ENCODE data around the gene SWI5. TPM values are rescaled to one million over a fixed set of nuclear protein-coding genes. Genes with fewer than 3 reads are reported as not detected.
"Not testable (repeated sequence)": the region's sequence is repeated elsewhere in the genome, so short reads cannot be mapped to it uniquely, and the experiment has no call there.

Gene SWI5
- total and polyA plus RNA-seq, 2 experiments from 2014 or later, result 29.0 to 55.7 TPM

DNA sequence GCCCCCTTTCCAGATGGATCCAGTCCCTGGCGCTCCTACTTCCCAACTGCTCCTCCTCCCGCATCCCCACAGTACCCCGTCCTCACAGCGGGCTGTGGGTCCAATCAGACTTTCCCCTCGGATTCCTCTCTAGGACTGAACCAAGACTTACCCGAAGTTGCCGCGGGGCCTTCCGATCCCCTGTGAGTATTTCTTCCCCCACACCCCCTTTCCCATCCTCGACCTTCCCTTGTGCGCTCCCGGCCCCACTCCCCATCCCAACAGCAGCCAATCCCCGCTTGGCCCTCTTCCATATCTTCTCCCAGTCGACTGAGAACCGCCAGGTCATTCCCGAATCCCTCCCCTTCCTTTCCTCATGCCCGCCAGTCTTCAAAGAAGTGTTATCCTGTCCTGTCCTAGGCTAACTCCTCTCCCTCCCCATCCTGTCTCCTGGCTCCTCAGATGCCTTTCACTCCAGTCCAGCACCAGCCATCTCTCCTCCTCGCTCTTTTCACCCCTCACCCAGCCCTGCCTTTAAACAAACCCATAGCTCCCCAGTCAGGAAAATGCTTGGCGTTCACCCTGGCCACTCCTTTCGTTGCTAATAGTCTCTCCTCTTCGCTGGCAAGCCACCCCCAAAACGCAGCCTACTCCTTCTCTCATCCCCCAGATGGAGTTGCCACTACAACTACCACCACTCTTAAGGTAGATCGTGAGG is 646 bp downstream of the SWI5 start:
- DNase-seq (ENCODE audit: low spot score), result peak; percentile 67
- Histone ChIP-seq H3K27me3 (no peaks in the 10 kb centered on the region), H3K4me2 (peak overlapping the region; percentile 74), H3K4me3 (peak overlapping the region; percentile 38), H3K36me3 (replicated peaks; ENCODE audit: insufficient read depth, low read depth) (no peaks in the 10 kb centered on the region), H3K27ac (peak overlapping the region; percentile 67), H2AFZ (peak overlapping the region; percentile 43), H3K9me3 (ENCODE audit: low read depth) (no peaks in the 10 kb centered on the region), H3K9me2 (replicated peaks; ENCODE audit: insufficient read depth) (no peaks in the 10 kb centered on the region), H3K79me2 (peaks cover 54% of the 10 kb centered on the region), H3K4me1 (ENCODE audit: insufficient read depth) (peaks cover 18% of the 10 kb centered on the region), H4K20me1 (ENCODE audit: insufficient read depth, poor library complexity, severe bottlenecking) (peaks cover 6% of the 10 kb centered on the region)
- 15% methylated on average over 21 of the region's 23 CpGs for WGBS (ENCODE audit: low lambda C conversion rate, missing lambda C conversion rate)
- no peak for TF ChIP-seq EZH2phosphoT487 (IDR thresholded peaks at IDR 0.05; ENCODE audit: low read depth, severe bottlenecking, unreplicated experiment)
- TF ChIP-seq EZH2 (IDR thresholded peaks at IDR 0.05; ENCODE audit: borderline replicate concordance), result no peak
- TF ChIP-seq CTCF (IDR thresholded peaks at IDR 0.05; ENCODE audit: poor library complexity), result no peak

GRCh38 chr9:128279088-128280073 is 3.3 kb downstream of the SWI5 start:
- H3K27me3 ChIP-seq; H2AFZ ChIP-seq; H3K36me3 ChIP-seq (replicated peaks; ENCODE audit: insufficient read depth, low read depth); DNase-seq (ENCODE audit: low spot score); H3K9me2 ChIP-seq (replicated peaks; ENCODE audit: insufficient read depth); H3K4me3 ChIP-seq; H3K9me3 ChIP-seq (ENCODE audit: low read depth); H3K4me2 ChIP-seq; H4K20me1 ChIP-seq (ENCODE audit: insufficient read depth, poor library complexity, severe bottlenecking); H3K27ac ChIP-seq: not testable (repeated sequence)
- Histone ChIP-seq H3K79me2 (peaks cover 28% of the 10 kb centered on the region), H3K4me1 (ENCODE audit: insufficient read depth) (peaks cover 12% of the 10 kb centered on the region)
- WGBS (ENCODE audit: low lambda C conversion rate, missing lambda C conversion rate), result 62% methylated on average over 22 of the region's 22 CpGs

- H3K9me3 ChIP-seq (ENCODE audit: low read depth), result no peaks in the 10 kb centered on the region
- no peaks in the 10 kb centered on the region for H4K20me1 ChIP-seq (ENCODE audit: insufficient read depth, poor library complexity, severe bottlenecking)
- peaks cover 7% of the 10 kb centered on the region for H3K4me1 ChIP-seq (ENCODE audit: insufficient read depth)
- H3K36me3 ChIP-seq (replicated peaks; ENCODE audit: insufficient read depth, low read depth), result no peaks in the 10 kb centered on the region
- TF ChIP-seq EZH2phosphoT487 (IDR thresholded peaks at IDR 0.05; ENCODE audit: low read depth, severe bottlenecking, unreplicated experiment), result no peak
- no peak for TF ChIP-seq CTCF (IDR thresholded peaks at IDR 0.05; ENCODE audit: poor library complexity)
- no peak for TF ChIP-seq EZH2 (IDR thresholded peaks at IDR 0.05; ENCODE audit: borderline replicate concordance)
- H3K4me2 ChIP-seq, result no peak overlapping the region
- no peak for DNase-seq (ENCODE audit: low spot score)
- H2AFZ ChIP-seq, result no peak overlapping the region
- peaks cover 21% of the 10 kb centered on the region for H3K79me2 ChIP-seq
- H3K4me3 ChIP-seq, result no peak overlapping the region
- WGBS (ENCODE audit: low lambda C conversion rate, missing lambda C conversion rate), result 97% methylated on average over 5 of the region's 5 CpGs
- no peaks in the 10 kb centered on the region for H3K27me3 ChIP-seq
- H3K27ac ChIP-seq, result no peak overlapping the region
- no peaks in the 10 kb centered on the region for H3K9me2 ChIP-seq (replicated peaks; ENCODE audit: insufficient read depth)
These were observed 4.1 kb downstream of the SWI5 start for GRCh38 chr9:128280084-128280622.

All from hepatocyte (in vitro differentiated cells).